Measurements from ENCODE around the gene HYAL3. TPM values are rescaled to one million over a fixed set of nuclear protein-coding genes. Genes with fewer than 3 reads are reported as not detected.
A peak's percentile ranks its signal among the peaks of the same experiment; 100 is the strongest.
"Not testable (repeated sequence)": the region's sequence is repeated elsewhere in the genome, so short reads cannot be mapped to it uniquely, and the experiment has no call there.

HYAL3 gene
- total RNA-seq, 4 donors from 2014 or later, result 2.1 to 6.7 (median 3.4) TPM

DNA sequence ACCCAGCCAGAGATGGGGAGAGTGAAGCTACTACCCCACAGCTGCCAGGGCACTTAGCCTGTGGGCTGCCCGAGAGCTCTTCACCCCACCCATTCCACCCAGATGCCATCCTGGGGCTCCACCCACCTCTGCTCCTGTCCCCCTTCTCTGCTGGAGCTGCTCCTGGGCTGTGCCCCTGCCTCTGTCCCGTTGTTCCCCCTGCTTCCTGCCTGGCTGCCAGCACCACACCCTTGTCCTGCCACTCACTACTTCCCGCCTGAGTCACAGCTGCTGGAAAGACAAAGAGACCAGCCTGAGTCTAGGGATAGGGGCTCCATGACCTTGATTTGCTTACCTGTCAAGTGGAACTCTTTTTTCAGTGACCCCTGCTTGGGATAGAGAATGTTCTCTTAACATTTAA is 50.8 kb downstream of the HYAL3 start:
- no peak for DNase-seq (ENCODE audit: extremely low spot score)
- Histone ChIP-seq H3K27ac (replicated peaks in 1 of 4) (peak overlapping the region; percentile 86 to 92 (median 90)), H3K36me3 (peaks cover 12 to 44% (median 24%) of the 10 kb centered on the region in 4 donors), H3K4me1 (peaks cover 94 to 100% (median 96%) of the 10 kb centered on the region in 4 donors), H3K9me3 (no peaks in the 10 kb centered on the region), H3K4me3 (no peak overlapping the region), H3K27me3 (no peaks in the 10 kb centered on the region)
- WGBS, result 0% methylated on average over 1 of the region's 3 CpGs
- TF ChIP-seq POLR2A (IDR thresholded peaks at IDR 0.05; ENCODE audit: low read depth) (no peak), POLR2AphosphoS5 (IDR thresholded peaks at IDR 0.05) (peak; percentile 51 to 63)
- intact Hi-C loops (cut with DNase I), result no loop called here

GRCh38 chr3:50246517-50246954 is 52.7 kb downstream of the HYAL3 start:
- H3K4me3 ChIP-seq, result peak overlapping the region; percentile 44 to 62 (median 50)
- H3K27me3 ChIP-seq, result no peaks in the 10 kb centered on the region
- TF ChIP-seq CTCF (IDR thresholded peaks at IDR 0.05) (peak in 2 of 3 experiments; percentile 1 to 6), EP300 (IDR thresholded peaks at IDR 0.05) (no peak), POLR2AphosphoS5 (IDR thresholded peaks at IDR 0.05) (no peak), POLR2A (IDR thresholded peaks at IDR 0.05; ENCODE audit: low read depth) (no peak)
- H3K4me1 ChIP-seq, result peaks cover 100% of the 10 kb centered on the region in 4 donors
- peaks cover 0 to 26% (median 7%) of the 10 kb centered on the region in 4 donors for H3K36me3 ChIP-seq
- WGBS, result 0% methylated on average over 1 of the region's 10 CpGs
- intact Hi-C loops (cut with DNase I), result loop anchor here (1.0 kb wide), 1 partner anchor 19 kb away; no protein-coding TSS in a partner anchor
- H3K9me3 ChIP-seq, result no peaks in the 10 kb centered on the region
- DNase-seq (ENCODE audit: extremely low spot score), result no peak
- H3K27ac ChIP-seq (replicated peaks in 1 of 4), result peak overlapping the region; percentile 86 to 92 (median 90)

GRCh38 chr3:50245831-50246516 is 53.2 kb downstream of the HYAL3 start:
- H3K4me1 ChIP-seq, result peaks cover 100% of the 10 kb centered on the region in 4 donors

DNA sequence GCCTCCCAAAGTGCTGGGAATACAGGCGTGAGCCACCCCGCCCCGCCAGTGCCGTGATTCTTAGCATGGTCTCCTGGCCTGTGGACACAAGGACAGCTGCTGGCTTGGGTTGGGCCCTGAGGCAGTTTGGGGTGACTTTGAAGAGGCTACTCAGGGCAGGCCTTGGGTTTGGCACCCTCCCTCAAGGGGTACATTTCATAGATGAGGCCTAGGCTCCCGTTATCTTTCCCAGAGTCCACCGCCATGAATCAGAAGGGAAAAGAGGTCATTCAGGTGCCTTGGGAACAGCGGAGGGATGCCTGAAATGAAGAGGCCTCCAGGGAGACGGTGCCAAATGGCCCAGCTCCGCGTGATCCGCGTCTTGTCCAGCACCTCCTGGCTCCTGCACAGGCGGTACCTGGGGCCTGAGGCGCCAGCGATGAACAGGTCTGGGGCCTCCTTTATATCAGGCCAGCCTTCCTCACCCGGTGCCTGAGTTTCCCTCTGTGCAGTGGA is 53.9 kb downstream of the HYAL3 start:
- DNase-seq (ENCODE audit: extremely low spot score), result no peak
- peak overlapping the region; percentile 44 to 62 (median 50) for H3K4me3 ChIP-seq

More at GRCh38 chr3:50245831-50246516, 53.2 kb downstream of the HYAL3 start:
- Histone ChIP-seq H3K36me3 (peaks cover 0 to 20% (median 5%) of the 10 kb centered on the region in 4 donors), H3K27me3 (no peaks in the 10 kb centered on the region), H3K4me3 (peak overlapping the region; percentile 44 to 62 (median 50)), H3K9me3 (no peaks in the 10 kb centered on the region), H3K27ac (replicated peaks in 1 of 4) (peak overlapping the region; percentile 86 to 92 (median 90))
- DNase-seq (ENCODE audit: extremely low spot score), result peak; percentile 98
- intact Hi-C loops (cut with DNase I), result loop anchor here (1.0 kb wide), 1 partner anchor 19 kb away; no protein-coding TSS in a partner anchor
- 2% methylated on average over 7 of the region's 25 CpGs for WGBS
- peak; percentile 40 to 75 for TF ChIP-seq POLR2AphosphoS5 (IDR thresholded peaks at IDR 0.05)
- peak; percentile 97 to 98 (median 98) for TF ChIP-seq CTCF (IDR thresholded peaks at IDR 0.05)
- TF ChIP-seq EP300 (IDR thresholded peaks at IDR 0.05), result no peak
- TF ChIP-seq POLR2A (IDR thresholded peaks at IDR 0.05; ENCODE audit: low read depth), result no peak

DNA sequence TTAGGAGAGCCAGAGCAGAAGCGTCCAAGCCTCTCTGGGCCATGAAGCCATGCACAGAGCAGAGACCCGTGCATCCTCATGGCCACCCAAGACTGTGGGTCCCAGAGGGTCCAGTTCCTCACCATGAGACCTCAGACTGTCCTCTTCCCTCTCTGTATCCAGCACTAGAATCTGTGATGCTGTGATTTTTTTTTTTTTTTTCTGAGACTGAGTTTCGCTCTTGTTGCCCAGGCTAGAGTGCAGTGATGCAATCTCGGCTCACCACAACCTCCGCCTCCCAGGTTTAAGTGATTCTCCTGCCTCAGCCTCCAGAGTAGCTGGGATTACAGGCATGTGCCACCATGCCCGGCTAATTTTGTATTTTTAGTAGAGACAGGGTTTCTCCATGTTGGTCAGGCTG is 54.4 kb downstream of the HYAL3 start:
- H3K4me3 ChIP-seq; H3K9me3 ChIP-seq; H3K27me3 ChIP-seq; intact Hi-C loops (cut with DNase I); DNase-seq (ENCODE audit: extremely low spot score): not testable (repeated sequence)
- WGBS, result 64% methylated on average over 6 of the region's 6 CpGs
- Histone ChIP-seq H3K27ac (replicated peaks in 1 of 4) (peak overlapping the region; percentile 86 to 92 (median 90)), H3K4me1 (peaks cover 100% of the 10 kb centered on the region in 4 donors), H3K36me3 (peaks cover 0 to 16% (median 3%) of the 10 kb centered on the region in 4 donors)

More for the DNA sequence above, 53.9 kb downstream of the HYAL3 start:
- 54% methylated on average over 11 of the region's 16 CpGs for WGBS
- no peak for TF ChIP-seq POLR2AphosphoS5 (IDR thresholded peaks at IDR 0.05)
- TF ChIP-seq CTCF (IDR thresholded peaks at IDR 0.05), result no peak
- no peak for TF ChIP-seq POLR2A (IDR thresholded peaks at IDR 0.05; ENCODE audit: low read depth)
- TF ChIP-seq EP300 (IDR thresholded peaks at IDR 0.05), result no peak
- Histone ChIP-seq H3K9me3 (no peaks in the 10 kb centered on the region), H3K36me3 (peaks cover 0 to 17% (median 4%) of the 10 kb centered on the region in 4 donors), H3K27ac (replicated peaks in 1 of 4) (peak overlapping the region; percentile 86 to 92 (median 90)), H3K4me1 (peaks cover 100% of the 10 kb centered on the region in 4 donors), H3K27me3 (no peaks in the 10 kb centered on the region)
- intact Hi-C loops (cut with DNase I), result no loop called here

Measured in esophagus muscularis mucosa (tissue), 4 donors.